Measurements from ENCODE around the gene PLEKHJ1. TPM values are rescaled to one million over a fixed set of nuclear protein-coding genes. Genes with fewer than 3 reads are reported as not detected.

Gene PLEKHJ1
- total RNA-seq, 2 donors from 2014 or later: 47.5 to 89.0 TPM

DNA sequence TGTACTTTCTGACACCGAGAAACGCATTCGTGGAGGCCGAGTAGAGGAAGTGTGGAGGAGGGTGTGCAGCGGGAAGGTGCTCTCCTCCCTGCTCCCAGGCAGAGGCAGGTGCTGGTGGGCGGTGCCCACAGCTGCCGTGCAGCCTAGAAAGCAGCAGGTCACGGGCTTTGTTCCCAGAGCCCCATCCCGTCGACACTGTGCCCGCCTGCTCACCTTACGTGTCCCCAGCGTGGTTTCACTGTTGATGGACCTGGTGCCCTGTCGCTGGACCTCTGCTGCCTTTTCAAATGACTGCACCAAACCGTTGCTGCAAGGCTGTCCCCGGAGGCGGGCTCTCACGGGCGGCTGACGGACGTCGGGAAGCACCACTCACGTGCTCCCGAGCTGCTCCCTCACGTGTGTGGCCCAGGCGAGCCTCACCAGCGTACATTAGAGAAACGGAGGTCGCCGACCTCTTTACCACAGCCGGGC is 20.8 kb downstream of the PLEKHJ1 start:
- no peak for ATAC-seq
- no peaks in the 10 kb centered on the region for H3K4me1 ChIP-seq
- no peaks in the 10 kb centered on the region for H3K9me3 ChIP-seq
- TF ChIP-seq, protein P1, sequence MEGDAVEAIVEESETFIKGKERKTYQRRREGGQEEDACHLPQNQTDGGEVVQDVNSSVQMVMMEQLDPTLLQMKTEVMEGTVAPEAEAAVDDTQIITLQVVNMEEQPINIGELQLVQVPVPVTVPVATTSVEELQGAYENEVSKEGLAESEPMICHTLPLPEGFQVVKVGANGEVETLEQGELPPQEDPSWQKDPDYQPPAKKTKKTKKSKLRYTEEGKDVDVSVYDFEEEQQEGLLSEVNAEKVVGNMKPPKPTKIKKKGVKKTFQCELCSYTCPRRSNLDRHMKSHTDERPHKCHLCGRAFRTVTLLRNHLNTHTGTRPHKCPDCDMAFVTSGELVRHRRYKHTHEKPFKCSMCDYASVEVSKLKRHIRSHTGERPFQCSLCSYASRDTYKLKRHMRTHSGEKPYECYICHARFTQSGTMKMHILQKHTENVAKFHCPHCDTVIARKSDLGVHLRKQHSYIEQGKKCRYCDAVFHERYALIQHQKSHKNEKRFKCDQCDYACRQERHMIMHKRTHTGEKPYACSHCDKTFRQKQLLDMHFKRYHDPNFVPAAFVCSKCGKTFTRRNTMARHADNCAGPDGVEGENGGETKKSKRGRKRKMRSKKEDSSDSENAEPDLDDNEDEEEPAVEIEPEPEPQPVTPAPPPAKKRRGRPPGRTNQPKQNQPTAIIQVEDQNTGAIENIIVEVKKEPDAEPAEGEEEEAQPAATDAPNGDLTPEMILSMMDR (IDR thresholded peaks at IDR 0.05): no peak
- TF ChIP-seq POLR2A (IDR thresholded peaks at IDR 0.05): no peak
- DNase-seq: no peak
- 84 to 90% methylated on average over 24 to 31 of the region's 31 CpGs for WGBS, 2 donors
- peaks cover 0 to 41% of the 10 kb centered on the region in 2 donors for H3K36me3 ChIP-seq (replicated peaks in 1 of 2; ENCODE audit: insufficient read depth in 1 of 2, low read depth in 2 of 2)
- H3K27ac ChIP-seq: no peak overlapping the region
- H3K27me3 ChIP-seq: no peaks in the 10 kb centered on the region
- intact Hi-C loops (cut with DNase I): no loop called here
- no peak overlapping the region for H3K4me3 ChIP-seq

DNA sequence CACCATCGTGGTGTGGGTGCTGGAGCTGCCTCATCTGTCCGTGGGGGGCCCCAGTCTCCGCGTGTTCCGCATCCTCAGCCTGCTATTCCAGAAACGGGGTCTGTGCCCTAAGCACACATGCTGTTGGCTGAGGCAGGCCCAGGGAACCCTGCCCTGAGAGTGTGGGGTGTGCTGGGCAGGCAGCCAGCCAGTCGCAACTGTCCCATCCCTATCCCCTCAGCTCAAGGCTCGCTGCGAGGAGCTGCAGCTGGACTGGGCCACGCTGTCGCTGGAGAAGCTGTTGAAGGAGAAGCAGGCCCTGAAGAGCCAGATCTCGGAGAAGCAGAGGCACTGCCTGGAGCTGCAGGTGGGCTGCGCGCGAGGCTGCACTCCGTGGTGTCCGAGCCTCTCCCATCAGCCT is 21.9 kb downstream of the PLEKHJ1 start:
- Histone ChIP-seq H3K36me3 (replicated peaks in 1 of 2; ENCODE audit: insufficient read depth in 1 of 2, low read depth in 2 of 2) (peaks cover 0 to 37% of the 10 kb centered on the region in 2 donors), H3K27me3 (no peaks in the 10 kb centered on the region), H3K4me3 (no peak overlapping the region), H3K9me3 (no peaks in the 10 kb centered on the region), H3K27ac (no peak overlapping the region), H3K4me1 (no peaks in the 10 kb centered on the region)
- 94 to 100% methylated on average over 5 to 17 of the region's 17 CpGs for WGBS, 2 donors
- no peak for ATAC-seq
- TF ChIP-seq POLR2A (IDR thresholded peaks at IDR 0.05): no peak
- TF ChIP-seq, protein P1 (IDR thresholded peaks at IDR 0.05): no peak
- DNase-seq: no peak
- intact Hi-C loops (cut with DNase I): no loop called here

DNA sequence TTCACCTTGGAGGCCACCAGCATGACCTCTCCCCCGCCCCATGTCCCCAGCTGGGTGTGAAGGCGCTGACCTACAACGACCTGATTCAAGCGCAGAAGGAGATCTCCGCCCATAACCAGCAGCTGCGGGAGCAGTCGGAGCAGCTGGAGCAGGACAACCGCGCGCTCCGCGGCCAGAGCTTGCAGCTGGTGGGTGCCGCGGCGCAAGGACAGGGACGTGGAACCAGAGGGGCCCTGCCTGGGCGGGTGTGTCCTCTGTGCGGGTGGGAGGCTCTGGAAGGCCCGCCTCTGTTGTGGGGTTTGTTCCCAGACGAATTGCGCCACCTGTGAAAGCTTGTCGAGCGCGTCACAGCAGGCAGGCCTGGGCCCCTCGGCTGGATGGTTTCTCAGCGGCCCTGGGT is 22.3 kb downstream of the PLEKHJ1 start:
- ATAC-seq (no peak), DNase-seq (no peak)
- intact Hi-C loops (cut with DNase I): no loop called here
- peaks cover 0 to 37% of the 10 kb centered on the region in 2 donors for H3K36me3 ChIP-seq (replicated peaks in 1 of 2; ENCODE audit: insufficient read depth in 1 of 2, low read depth in 2 of 2)
- TF ChIP-seq POLR2A (IDR thresholded peaks at IDR 0.05): no peak
- TF ChIP-seq, protein P1 (IDR thresholded peaks at IDR 0.05): no peak
- no peak overlapping the region for H3K4me3 ChIP-seq
- H3K9me3 ChIP-seq: no peaks in the 10 kb centered on the region
- no peaks in the 10 kb centered on the region for H3K4me1 ChIP-seq
- H3K27ac ChIP-seq: no peak overlapping the region
- H3K27me3 ChIP-seq: no peaks in the 10 kb centered on the region
- 83 to 85% methylated on average over 17 of the region's 26 CpGs for WGBS, 2 donors

DNA sequence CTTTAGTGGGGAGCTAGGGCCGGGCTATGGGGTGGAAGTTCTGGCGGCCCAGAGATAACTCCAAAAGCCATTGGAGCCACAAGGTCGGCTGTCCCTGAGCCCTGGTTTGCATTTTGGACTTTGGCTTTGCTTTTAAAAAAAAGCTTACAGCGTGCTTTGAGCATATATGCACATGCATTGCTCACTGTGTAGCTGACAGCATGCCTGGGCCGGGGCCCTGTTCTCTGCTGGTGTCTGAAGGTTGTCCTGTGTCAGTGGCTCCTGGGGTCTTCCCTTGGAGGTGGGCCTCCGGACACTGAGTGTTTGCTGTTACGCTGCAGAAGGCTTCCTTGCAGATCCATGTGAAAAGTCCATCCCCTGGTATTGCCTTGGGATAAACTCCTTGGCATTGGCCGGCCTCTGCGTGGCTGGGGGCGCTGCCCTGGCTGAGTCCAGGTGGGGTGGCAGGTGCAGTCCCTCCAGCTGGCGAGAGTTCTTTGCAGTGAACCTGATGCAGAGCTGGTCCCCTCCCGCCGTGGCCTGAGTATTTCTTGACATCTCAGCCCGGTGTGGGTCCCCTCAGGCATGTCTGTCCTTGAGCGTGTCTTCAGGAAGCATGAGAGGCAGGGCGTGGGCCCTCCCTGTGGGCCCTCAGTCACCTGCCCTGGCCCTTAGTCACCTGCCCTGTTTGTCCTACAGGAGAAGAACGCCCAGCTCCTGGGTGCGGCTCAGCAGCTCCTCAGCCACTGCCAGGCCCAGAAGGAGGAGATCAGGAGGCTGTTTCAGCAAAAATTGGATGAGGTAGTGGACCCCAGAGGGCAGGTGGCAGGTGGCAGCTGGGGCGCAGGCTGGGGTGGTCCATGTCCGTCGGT is 23.0 kb downstream of the PLEKHJ1 start:
- Histone ChIP-seq H3K4me3 (no peak overlapping the region), H3K27me3 (no peaks in the 10 kb centered on the region), H3K27ac (no peak overlapping the region), H3K4me1 (no peaks in the 10 kb centered on the region), H3K36me3 (replicated peaks in 1 of 2; ENCODE audit: insufficient read depth in 1 of 2, low read depth in 2 of 2) (peaks cover 0 to 37% of the 10 kb centered on the region in 2 donors), H3K9me3 (no peaks in the 10 kb centered on the region)
- ATAC-seq (no peak), DNase-seq (no peak)
- 87 to 89% methylated on average over 6 to 18 of the region's 21 CpGs for WGBS, 2 donors
- TF ChIP-seq, protein P1 (IDR thresholded peaks at IDR 0.05): no peak
- TF ChIP-seq POLR2A (IDR thresholded peaks at IDR 0.05): no peak
- intact Hi-C loops (cut with DNase I): no loop called here
